Activated CD8-positive, alpha-beta memory T cell treated with anti-CD3 and anti-CD28 coated beads, Interleukin-2, amount 50 U/mL, for 1 hour (primary cell): Measurements from ENCODE around the gene MIER3.
"Not testable (repeated sequence)": the region's sequence is repeated elsewhere in the genome, so short reads cannot be mapped to it uniquely, and the experiment has no call there.

ENCODE experiments used
- DNase-seq: peaks from one replicate; pipeline ENCODE4 v3.0.0-alpha.2; 2020; ENCODE audit errors: extremely low read depth

MIER3 gene, protein sequence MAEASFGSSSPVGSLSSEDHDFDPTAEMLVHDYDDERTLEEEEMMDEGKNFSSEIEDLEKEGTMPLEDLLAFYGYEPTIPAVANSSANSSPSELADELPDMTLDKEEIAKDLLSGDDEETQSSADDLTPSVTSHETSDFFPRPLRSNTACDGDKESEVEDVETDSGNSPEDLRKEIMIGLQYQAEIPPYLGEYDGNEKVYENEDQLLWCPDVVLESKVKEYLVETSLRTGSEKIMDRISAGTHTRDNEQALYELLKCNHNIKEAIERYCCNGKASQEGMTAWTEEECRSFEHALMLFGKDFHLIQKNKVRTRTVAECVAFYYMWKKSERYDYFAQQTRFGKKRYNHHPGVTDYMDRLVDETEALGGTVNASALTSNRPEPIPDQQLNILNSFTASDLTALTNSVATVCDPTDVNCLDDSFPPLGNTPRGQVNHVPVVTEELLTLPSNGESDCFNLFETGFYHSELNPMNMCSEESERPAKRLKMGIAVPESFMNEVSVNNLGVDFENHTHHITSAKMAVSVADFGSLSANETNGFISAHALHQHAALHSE

GRCh38 chr5:56951946-56952691 is at the start of gene MIER3:
MIER3 (minus strand) TSS chr5:56952123; CDS start chr5:56952102, 21 bp downstream.
- peak; percentile 50 for DNase-seq

GRCh38 chr5:56995596-56995995 is 43.7 kb upstream of the MIER3 start:
- no peak for DNase-seq

GRCh38 chr5:56993241-56993640 is 41.3 kb upstream of the MIER3 start:
- DNase-seq, result no peak

- no peak for DNase-seq
These were observed 37.8 kb upstream of the MIER3 start for GRCh38 chr5:56989676-56990075.

GRCh38 chr5:56988490-56988889 is 36.6 kb upstream of the MIER3 start:
- DNase-seq, result no peak

- no peak for DNase-seq
These were observed 35.2 kb upstream of the MIER3 start for GRCh38 chr5:56987171-56987570.

DNA sequence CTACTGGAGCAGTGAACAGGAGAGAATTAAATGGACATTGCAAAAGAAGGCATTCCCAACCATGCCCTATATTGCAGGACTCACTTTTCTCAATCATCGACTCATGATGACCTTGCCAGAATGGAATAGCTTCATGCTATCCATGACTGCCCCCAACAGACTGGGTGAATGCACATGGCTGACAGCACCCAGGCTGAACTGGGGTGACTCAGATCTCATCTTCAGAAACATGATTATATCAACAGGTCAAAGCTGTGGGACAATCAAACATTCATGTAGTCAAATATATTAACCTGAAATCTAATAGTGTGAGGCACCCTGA is 34.7 kb upstream of the MIER3 start:
- DNase-seq, result no peak

GRCh38 chr5:56985936-56986625 is 34.2 kb upstream of the MIER3 start:
- no peak for DNase-seq

GRCh38 chr5:56984445-56984844 is 32.5 kb upstream of the MIER3 start:
- no peak for DNase-seq

GRCh38 chr5:56983593-56984361 is 31.9 kb upstream of the MIER3 start:
- DNase-seq, result no peak

DNA sequence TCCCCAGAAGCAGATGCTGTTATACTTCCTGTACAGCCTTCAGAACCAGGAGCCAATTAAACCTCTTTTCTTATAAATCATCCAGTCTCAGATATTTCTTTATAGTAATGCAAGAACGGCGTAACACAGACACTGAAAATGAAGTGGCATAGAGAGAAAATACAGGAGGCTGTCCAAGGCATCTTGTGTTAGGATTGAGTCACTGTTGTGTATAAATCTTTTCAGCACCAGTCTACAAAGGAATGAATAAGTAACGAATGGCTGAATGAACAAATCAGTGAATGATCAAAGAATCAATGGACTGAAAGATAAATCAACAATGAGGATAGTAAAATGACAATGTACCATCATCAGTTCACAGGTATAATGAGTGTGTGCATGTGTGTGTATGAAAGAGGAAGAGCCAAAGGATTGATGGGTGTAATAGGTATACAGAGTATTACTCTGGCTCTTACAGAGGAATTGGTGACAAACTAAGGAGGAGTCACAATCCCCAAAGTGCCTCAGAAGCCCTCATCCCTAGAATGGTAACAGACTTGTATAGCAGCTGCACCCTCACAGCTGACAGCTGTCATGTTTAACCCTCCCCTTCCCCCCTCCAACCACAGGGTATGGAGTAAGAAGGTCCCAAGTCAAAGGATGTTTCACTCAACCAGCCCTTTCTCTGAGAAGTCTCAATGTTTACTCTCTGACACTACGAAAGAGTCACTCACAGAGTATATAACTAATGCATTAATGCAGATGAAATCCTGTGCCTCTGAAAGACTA is 29.8 kb upstream of the MIER3 start:
- DNase-seq, result no peak

- DNase-seq, result no peak
These were observed 28.0 kb upstream of the MIER3 start for GRCh38 chr5:56979968-56980367.

DNA sequence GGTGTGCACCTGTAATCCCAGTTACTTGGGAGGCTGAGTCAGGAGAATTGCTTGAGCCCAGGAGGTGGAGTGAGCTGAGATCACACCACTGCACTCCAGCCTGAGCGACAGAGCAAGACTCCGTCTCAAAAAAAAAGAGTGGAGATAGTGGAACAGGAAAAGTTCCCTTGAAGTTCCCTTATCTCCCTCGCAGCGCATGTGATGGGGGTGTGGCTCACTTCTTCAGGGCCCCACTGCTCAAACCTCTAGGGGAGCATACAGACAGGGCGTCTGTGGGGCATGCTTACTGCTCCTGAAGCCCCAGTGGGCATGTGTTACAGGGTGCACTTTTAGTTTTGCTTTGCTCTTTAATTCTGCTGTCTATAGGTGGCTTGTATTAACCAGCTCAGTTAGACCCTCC is 27.6 kb upstream of the MIER3 start:
- DNase-seq, result not testable (repeated sequence)

- DNase-seq, result no peak
These were observed 25.9 kb upstream of the MIER3 start for GRCh38 chr5:56977822-56978221.

DNA sequence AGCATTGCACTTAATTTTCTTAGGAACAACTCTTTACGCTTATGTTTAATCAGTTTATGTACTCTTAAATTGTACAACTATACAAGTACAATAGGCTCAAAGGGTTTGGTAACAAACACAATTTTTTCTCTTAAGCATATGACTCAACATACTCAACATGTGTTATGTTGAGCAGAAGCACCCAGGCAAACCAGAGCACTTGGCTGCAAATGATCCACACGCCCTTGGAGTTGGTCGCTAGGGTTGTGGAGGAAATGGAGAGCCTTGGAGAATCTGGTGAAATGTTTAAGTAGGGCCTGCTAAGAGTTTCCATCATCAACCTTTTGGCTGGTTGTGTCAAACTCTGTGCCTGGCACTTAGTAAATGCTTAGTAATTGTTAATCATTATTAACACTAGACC is 25.1 kb upstream of the MIER3 start:
- DNase-seq, result no peak

DNA sequence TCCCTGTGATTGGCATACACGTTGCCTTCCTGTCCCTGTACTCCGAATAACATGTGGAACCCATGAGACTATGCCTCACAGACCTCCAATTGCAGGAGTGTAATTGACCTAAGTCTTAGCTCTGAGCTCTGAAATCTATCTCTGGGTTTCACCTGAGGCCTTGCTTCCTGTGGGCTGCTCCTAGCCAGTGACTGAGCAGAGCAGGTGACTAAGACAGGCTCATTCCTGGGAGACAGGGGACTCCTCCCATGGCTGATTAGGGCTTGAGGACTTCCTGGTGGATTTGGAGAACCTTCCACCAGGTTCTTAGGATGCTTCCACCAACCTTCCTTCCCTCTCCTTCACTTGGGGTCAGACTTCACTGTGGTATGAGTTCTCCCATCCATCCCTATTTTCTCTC is 22.3 kb upstream of the MIER3 start:
- no peak for DNase-seq

DNA sequence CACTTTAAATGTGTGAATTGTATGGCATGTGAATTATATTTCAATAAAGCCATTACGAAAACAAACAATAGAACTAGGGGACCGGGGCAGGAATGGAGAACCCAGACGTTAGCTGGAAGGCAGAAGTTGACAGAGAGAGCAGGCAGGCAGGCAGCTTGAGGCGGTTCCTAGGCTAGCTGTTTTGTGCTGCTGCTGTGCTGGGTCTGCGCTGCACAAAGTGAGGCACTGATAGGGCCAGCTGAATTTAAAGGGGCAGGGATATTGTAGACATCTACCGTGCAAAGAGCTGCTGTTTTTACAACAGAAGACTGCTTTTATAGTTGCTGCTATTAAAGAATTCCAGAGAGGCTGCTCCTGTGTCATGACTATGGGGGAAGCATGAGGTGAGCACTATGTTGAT is 21.6 kb upstream of the MIER3 start:
- no peak for DNase-seq

DNA sequence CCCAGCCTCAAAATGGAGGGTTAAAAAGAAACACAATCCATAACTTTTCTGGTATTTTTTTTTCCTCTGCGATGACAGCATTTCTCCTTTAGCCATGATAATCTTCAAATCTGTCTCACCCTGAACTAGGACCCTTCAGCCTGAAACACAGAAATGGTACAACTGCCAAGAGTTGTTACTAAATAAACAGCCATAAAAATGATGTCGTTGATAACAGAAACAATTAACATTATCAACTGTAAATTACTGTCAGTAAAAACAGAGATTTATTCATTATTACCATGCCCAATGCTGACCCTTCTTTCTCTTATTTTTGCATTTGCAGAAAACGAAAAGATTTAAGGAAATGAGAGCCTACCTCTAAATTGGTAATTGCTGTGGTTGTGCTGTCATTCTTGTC is 19.4 kb upstream of the MIER3 start:
- DNase-seq, result no peak

GRCh38 chr5:56964173-56964572 is 12.2 kb upstream of the MIER3 start:
- DNase-seq, result no peak

- no peak for DNase-seq
These were observed 11.3 kb upstream of the MIER3 start for GRCh38 chr5:56963246-56963645.

GRCh38 chr5:56962286-56962685 is 10.4 kb upstream of the MIER3 start:
- DNase-seq, result no peak
